MM.1S (cell line): ENCODE data around the gene SEMA3A.

Source experiments
- EZH2 ChIP-seq: fragments of 300-600 bp; sonication (generic); optimal IDR thresholded peaks from 2 replicates; pipeline ENCODE3; 2017; ENCODE audit warnings: low read depth, mild to moderate bottlenecking, antibody characterized with exemption, low read length, mixed read lengths
- TF ChIP-seq, protein P1 (sequence below): fragments of 300-600 bp; sonication (generic); IDR thresholded peaks from 2 replicates; pipeline ENCODE4 v1.5.1; 2016; ENCODE audit warnings: antibody characterized with exemption, low read length, mixed read lengths

DNA sequence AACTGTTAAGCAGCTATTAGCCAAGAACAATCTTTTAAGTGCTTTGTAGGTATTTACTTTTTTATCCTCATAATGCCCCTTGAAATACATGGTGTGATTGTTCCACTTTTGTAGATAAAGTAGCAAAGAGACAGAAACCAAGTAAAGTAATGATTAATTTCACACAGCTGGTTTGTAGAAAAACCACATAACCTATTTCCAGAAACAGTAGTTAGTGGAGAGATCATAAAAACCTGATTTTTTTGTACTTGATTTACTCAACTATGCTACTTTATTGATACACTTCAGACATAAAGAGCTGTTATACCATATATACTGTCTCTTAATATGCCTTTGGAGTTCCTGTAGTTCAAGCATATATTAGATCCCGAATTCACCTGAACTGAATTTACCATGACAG is 118.4 kb downstream of the SEMA3A start:
- TF ChIP-seq, protein P1, sequence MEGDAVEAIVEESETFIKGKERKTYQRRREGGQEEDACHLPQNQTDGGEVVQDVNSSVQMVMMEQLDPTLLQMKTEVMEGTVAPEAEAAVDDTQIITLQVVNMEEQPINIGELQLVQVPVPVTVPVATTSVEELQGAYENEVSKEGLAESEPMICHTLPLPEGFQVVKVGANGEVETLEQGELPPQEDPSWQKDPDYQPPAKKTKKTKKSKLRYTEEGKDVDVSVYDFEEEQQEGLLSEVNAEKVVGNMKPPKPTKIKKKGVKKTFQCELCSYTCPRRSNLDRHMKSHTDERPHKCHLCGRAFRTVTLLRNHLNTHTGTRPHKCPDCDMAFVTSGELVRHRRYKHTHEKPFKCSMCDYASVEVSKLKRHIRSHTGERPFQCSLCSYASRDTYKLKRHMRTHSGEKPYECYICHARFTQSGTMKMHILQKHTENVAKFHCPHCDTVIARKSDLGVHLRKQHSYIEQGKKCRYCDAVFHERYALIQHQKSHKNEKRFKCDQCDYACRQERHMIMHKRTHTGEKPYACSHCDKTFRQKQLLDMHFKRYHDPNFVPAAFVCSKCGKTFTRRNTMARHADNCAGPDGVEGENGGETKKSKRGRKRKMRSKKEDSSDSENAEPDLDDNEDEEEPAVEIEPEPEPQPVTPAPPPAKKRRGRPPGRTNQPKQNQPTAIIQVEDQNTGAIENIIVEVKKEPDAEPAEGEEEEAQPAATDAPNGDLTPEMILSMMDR = no peak
- TF ChIP-seq EZH2 = no peak
